HFFc6 (cell line): ENCODE measurements around the gene EEFSEC. TPM values are rescaled to one million over a fixed set of nuclear protein-coding genes. Genes with fewer than 3 reads are reported as not detected.

ENCODE experiments used
- DNase-seq: peaks from one replicate; pipeline ENCODE4 v3.0.0-alpha.2; 2018
- H3K27ac Mint-ChIP-seq: 2 replicates; pipeline ENCODE4 v1.8.0; 2020; ENCODE audit warnings: mild to moderate bottlenecking, mixed read lengths
- H3K27me3 Mint-ChIP-seq: 2 replicates; pipeline ENCODE4 v1.8.0; 2021; ENCODE audit warnings: mild to moderate bottlenecking, moderate library complexity, mixed read lengths; ENCODE audit not compliant: insufficient read depth
- H3K36me3 Mint-ChIP-seq: 2 replicates; pipeline ENCODE4 v1.8.0; 2021; ENCODE audit warnings: low read depth, mixed read lengths
- H3K4me1 Mint-ChIP-seq: 2 replicates; pipeline ENCODE4 v1.8.0; 2020; ENCODE audit warnings: low read depth, mixed read lengths
- H3K4me3 Mint-ChIP-seq: 2 replicates; pipeline ENCODE4 v1.8.0; 2020; ENCODE audit warnings: mild to moderate bottlenecking, moderate library complexity, mixed read lengths
- H3K9me3 Mint-ChIP-seq: 2 replicates; pipeline ENCODE4 v1.8.0; 2020; ENCODE audit warnings: mild to moderate bottlenecking, mixed read lengths
- total RNA-seq, 6 experiments: library from RNA; stranded (reverse); fragmentation: NEBNext Ultra II Directional; extraction: Animal tissue kit (Norgen Biotek cat#: 25700); gene quantifications; 2 replicates in 1 of 6; 3 replicates in 5 of 6; pipeline ENCODE4 v1.2.3, GENCODE V29; 2021
- TF ChIP-seq, protein P1 (sequence below): fragments of 200-600 bp; sonication (generic); IDR thresholded peaks from 2 replicates; pipeline ENCODE4 v1.5.0; 2021; ENCODE audit warnings: antibody characterized with exemption, mild to moderate bottlenecking

Gene EEFSEC
- total RNA-seq, 6 experiments from 2014 or later: 8.2 to 11.6 (median 11.0) TPM

DNA sequence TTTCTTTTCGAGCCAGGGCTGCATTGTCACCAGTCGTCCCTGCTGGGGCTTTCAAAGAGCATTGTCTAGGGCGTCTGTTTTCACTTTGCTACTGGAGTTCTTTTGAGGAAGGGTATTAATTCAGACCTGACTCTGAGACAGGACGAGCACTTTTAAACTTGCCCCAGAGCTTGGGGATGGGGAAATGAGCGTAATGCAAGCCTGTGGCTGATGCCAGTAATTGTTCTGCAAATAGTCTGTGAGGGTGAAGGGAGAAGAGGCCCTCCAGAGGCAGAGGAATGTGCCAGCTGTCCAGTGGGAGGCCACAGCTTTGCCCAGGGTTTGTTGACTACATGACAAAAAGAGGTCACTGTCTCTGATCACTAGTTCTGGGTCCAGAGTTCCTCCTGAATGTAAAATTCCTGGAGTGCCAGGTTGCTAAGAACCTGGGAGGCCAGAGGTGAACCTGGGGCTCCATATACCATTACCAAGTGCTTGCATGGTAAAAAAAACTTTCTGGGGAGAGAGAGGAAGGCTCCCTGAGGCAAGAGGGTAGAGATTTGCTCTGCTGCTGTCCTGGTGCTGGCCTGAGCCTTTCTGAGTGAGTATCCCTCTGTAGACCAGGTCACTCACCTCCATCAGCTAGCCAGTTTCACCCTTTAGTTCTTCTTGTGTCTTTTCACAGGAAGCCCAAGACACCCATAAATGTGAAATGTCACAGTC lies 14.8 kb downstream of the EEFSEC start:
- no peaks in the 10 kb centered on the region for H3K27me3 Mint-ChIP-seq
- H3K36me3 Mint-ChIP-seq: no peaks in the 10 kb centered on the region
- DNase-seq: peak; percentile 8
- H3K4me3 Mint-ChIP-seq: no peak overlapping the region
- no peaks in the 10 kb centered on the region for H3K9me3 Mint-ChIP-seq
- H3K27ac Mint-ChIP-seq: no peak overlapping the region
- peaks cover 21% of the 10 kb centered on the region for H3K4me1 Mint-ChIP-seq
- TF ChIP-seq, protein P1, sequence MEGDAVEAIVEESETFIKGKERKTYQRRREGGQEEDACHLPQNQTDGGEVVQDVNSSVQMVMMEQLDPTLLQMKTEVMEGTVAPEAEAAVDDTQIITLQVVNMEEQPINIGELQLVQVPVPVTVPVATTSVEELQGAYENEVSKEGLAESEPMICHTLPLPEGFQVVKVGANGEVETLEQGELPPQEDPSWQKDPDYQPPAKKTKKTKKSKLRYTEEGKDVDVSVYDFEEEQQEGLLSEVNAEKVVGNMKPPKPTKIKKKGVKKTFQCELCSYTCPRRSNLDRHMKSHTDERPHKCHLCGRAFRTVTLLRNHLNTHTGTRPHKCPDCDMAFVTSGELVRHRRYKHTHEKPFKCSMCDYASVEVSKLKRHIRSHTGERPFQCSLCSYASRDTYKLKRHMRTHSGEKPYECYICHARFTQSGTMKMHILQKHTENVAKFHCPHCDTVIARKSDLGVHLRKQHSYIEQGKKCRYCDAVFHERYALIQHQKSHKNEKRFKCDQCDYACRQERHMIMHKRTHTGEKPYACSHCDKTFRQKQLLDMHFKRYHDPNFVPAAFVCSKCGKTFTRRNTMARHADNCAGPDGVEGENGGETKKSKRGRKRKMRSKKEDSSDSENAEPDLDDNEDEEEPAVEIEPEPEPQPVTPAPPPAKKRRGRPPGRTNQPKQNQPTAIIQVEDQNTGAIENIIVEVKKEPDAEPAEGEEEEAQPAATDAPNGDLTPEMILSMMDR: no peak

DNA sequence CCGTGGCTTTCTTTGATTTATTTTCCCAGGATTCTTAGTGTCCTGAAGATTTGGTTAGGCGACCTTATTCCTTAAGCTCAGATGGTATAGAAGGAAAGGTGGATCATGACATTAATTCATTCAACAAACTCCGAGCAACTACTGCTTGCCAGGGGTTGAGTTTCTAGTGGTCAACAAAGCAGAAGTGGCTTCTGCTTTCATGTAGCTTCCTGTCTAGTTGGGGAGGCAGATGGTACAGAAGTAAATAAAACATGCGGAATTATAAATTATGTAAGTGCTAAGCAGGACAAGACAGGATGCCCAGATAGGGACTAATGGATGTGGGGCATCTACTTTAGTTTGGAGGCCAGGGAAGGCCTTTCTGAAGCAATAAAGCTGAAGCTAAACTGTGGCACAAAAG lies 15.6 kb downstream of the EEFSEC start:
- no peaks in the 10 kb centered on the region for H3K9me3 Mint-ChIP-seq
- H3K27me3 Mint-ChIP-seq: no peaks in the 10 kb centered on the region
- TF ChIP-seq, protein P1: no peak
- no peak overlapping the region for H3K27ac Mint-ChIP-seq
- H3K36me3 Mint-ChIP-seq: no peaks in the 10 kb centered on the region
- H3K4me3 Mint-ChIP-seq: no peak overlapping the region
- DNase-seq: no peak
- peaks cover 21% of the 10 kb centered on the region for H3K4me1 Mint-ChIP-seq

DNA sequence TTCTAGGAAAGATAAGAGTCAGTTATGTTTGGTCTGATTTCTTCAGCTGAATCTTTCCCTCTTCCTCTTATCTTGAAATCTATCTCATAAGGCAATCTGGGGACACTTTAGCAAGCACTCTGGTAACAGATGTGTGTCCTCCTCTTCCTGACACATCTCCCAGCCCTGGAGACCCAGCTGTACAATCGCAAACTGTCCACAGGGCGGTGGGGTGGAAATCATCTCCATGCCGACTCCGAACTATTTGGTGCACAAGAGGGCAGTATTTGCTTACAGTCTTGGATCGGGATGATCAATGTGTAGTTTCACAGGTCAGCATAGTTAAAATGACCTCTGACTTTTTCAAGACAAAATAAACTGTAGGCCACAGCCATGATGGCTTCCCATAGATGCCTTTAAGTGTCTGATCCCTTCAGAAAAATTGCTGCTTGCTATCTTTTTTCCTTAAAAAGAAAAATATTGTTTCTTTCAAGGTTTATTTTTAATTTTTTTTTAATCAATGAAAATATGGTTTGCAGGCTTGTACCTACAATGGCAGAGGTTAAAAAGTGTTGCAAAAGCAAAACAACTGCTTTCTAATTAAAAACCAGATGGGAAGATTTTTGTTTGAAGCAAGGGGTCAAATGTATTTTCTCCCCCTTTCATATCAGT lies 17.7 kb downstream of the EEFSEC start:
- Mint-ChIP-seq H3K27ac (peak overlapping the region; percentile 5; the same call in 1 of the 2 replicates), H3K27me3 (no peaks in the 10 kb centered on the region), H3K36me3 (no peaks in the 10 kb centered on the region), H3K4me1 (peaks cover 21% of the 10 kb centered on the region), H3K4me3 (no peak overlapping the region), H3K9me3 (no peaks in the 10 kb centered on the region)
- DNase-seq: peak; percentile 79
- TF ChIP-seq, protein P1: peak; percentile 90

DNA sequence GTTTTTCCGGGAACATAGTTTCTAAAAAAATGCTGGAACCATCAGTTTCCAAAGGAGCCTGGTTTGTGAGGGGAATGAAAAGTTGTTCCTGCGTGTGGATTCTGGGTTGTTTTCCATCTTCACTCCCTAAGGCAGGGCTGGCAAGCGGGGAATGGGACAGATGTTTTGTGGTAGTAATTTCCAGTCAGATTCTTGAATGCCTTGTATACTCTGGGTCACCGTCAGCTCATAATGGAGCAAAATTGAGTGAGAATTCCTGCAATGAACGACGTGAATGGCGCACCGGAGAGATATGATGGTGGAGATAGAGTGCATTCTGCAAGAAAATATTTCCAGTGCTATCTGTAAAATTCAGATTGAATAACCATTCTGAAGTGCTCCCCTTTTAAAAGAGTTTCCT lies 19.9 kb downstream of the EEFSEC start:
- TF ChIP-seq, protein P1: no peak
- Mint-ChIP-seq H3K4me1 (peaks cover 13% of the 10 kb centered on the region), H3K27ac (no peak overlapping the region)

DNA sequence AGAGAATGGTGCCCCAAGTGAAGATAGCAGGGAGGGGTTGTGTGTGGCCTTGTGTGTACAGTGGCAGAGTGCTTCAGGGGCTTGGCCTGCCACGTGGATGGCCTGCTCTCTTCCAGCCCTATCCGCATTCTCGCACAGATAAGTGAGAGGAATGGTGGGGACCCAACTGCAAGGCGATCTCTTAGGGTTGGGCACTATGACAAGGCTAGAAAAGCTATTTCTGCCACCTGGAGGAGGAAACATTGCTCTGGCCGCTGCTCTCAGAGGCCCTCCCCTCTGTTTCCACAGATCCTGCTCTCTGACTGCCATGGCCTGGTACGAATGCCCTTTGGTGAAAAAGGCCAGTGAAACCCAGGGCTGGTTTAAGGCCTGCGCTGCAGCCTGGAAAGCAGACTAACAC lies 20.6 kb downstream of the EEFSEC start:
- Mint-ChIP-seq H3K9me3 (no peaks in the 10 kb centered on the region), H3K36me3 (no peaks in the 10 kb centered on the region), H3K27me3 (no peaks in the 10 kb centered on the region), H3K27ac (no peak overlapping the region), H3K4me1 (peaks cover 16% of the 10 kb centered on the region), H3K4me3 (no peak overlapping the region)
- TF ChIP-seq, protein P1: no peak
- DNase-seq: no peak

More for the DNA sequence above, 19.9 kb downstream of the EEFSEC start:
- no peak for DNase-seq
- Mint-ChIP-seq H3K9me3 (no peaks in the 10 kb centered on the region), H3K4me3 (no peak overlapping the region), H3K36me3 (no peaks in the 10 kb centered on the region), H3K27me3 (no peaks in the 10 kb centered on the region)
